GM12891 (cell line): ENCODE data around the gene CDH4.

ENCODE experiments used
- DNase-seq: peaks from one replicate; pipeline ENCODE4 v3.0.0; 2011; ENCODE audit warnings: low spot score; ENCODE audit not compliant: insufficient read length
- FAIRE-seq: peaks from 2 replicates; lab custom pipeline; 2011; peaks lifted over from hg19 to GRCh38; lab: Jason Lieb, UNC
- PAX5 ChIP-seq: IDR thresholded peaks from 2 replicates; pipeline ENCODE4 v1.6.1; 2011; ENCODE audit warnings: low read length, moderate library complexity, mild to moderate bottlenecking; ENCODE audit not compliant: insufficient read depth, severe bottlenecking
- POLR2A ChIP-seq: IDR thresholded peaks from 2 replicates; pipeline ENCODE4 v1.6.1; 2011; ENCODE audit warnings: low read depth, low read length, control low read depth
- POLR2AphosphoS5 ChIP-seq: IDR thresholded peaks from 2 replicates; pipeline ENCODE4 v1.6.1; 2011; ENCODE audit warnings: low read depth, low read length, control low read depth
- POU2F2 ChIP-seq: IDR thresholded peaks from 2 replicates; pipeline ENCODE4 v1.6.1; 2011; ENCODE audit warnings: low read depth, mild to moderate bottlenecking, control low read depth, low read length, moderate library complexity
- SPI1 ChIP-seq: IDR thresholded peaks from 2 replicates; pipeline ENCODE4 v1.6.1; 2011; ENCODE audit warnings: low read depth, low read length, control low read depth
- TAF1 ChIP-seq: IDR thresholded peaks from 2 replicates; pipeline ENCODE4 v1.6.1; 2011; ENCODE audit warnings: low read depth, low read length, control low read depth

CDH4 gene

GRCh38 chr20:61290721-61291120 lies 38.7 kb downstream of the CDH4 start:
- TF ChIP-seq POU2F2: no peak
- no peak for TF ChIP-seq PAX5
- no peak for TF ChIP-seq TAF1
- TF ChIP-seq POLR2AphosphoS5: no peak
- TF ChIP-seq POLR2A: no peak
- no peak for TF ChIP-seq SPI1
- no peak for DNase-seq
- no peak for FAIRE-seq

GRCh38 chr20:61291166-61291829 lies 39.2 kb downstream of the CDH4 start:
- no peak for DNase-seq
- TF ChIP-seq POU2F2 (no peak), POLR2AphosphoS5 (no peak), SPI1 (no peak), PAX5 (no peak), POLR2A (no peak), TAF1 (no peak)
- FAIRE-seq: no peak

GRCh38 chr20:61292391-61292790 lies 40.3 kb downstream of the CDH4 start:
- TF ChIP-seq PAX5: no peak
- TF ChIP-seq POU2F2: no peak
- no peak for TF ChIP-seq POLR2A
- no peak for TF ChIP-seq SPI1
- no peak for TF ChIP-seq TAF1
- no peak for TF ChIP-seq POLR2AphosphoS5
- FAIRE-seq (no peak), DNase-seq (no peak)

DNA sequence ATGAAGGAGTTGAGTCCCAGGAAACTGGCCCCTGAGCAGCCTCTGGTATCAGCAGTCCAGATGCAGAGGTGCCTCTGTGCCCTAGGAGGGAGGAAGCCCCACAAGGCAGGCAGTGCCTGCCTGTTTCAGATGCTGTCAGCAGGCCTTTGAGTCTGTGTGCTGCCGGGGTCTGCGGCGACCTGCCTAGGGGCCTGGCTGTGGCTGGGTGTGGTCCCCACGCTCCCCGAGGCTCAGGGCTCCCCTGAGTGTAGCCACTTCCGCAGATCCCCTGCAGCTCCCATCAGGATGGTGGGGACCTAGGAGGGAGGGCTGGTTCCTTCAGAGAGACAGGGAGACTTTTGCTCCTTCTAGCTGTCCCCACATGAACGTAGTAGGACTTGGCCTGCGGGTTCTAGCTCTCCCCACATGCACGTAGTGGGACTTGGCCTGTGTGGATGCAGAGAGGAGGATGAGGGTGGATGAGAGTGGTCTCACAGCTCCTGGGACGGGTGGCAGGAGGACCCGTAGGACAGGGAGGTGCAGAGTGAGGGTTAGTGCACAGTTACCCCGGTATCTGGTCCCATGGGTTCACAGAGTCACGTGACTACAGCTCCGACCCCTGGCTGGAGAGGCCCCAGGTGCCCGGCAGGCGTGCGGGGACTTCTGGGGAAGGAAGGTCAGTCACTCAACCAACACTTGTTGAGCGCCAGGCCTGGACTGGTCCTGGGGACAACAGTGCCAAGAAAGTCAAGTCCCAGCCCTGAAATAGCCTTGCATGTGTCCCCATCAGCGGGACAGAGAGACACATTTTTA lies 41.0 kb downstream of the CDH4 start:
- no peak for FAIRE-seq
- TF ChIP-seq PAX5 (no peak), POLR2A (no peak), POU2F2 (no peak), SPI1 (no peak), POLR2AphosphoS5 (no peak), TAF1 (no peak)
- DNase-seq: no peak

DNA sequence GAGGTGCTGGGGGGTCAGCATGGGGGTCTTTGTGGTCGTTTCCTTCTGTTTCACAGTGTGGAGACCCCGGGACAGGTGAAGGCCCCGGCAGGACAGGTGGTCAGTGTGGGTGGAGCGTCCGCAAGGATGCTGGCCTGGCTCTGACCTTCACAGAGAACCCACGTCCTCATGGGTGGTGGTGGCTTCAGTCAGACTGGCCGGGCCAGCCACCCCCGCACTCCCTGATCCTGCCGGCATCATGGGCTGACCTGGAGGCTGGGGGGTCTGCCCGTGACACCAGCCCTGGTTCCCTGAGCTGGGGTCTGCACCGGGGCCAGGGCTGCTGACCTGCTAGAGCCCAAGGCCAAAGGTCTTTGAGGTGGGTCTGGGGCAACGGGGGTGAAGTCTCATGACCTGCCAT lies 41.9 kb downstream of the CDH4 start:
- TF ChIP-seq SPI1 (no peak), POLR2AphosphoS5 (no peak), POLR2A (no peak), TAF1 (no peak), PAX5 (no peak), POU2F2 (no peak)
- no peak for DNase-seq
- no peak for FAIRE-seq

DNA sequence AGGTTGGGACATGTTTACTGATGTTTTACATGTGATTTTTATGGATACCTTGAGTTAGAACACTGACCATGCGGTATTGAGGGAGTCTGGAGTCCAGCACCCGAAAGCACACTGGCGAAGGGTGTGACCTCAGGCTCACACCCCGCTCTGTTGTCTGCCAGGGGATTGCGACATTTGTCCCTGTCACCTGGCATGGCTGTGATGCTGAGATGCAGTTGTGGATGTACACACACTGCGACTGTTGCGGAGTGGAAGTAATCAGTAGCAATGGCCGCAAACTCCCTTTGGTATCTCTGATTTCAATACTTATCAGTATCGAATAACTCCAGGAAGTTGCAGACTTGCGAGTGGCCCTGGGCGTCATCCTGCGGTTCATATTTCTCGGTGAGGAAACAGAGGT lies 43.2 kb downstream of the CDH4 start:
- FAIRE-seq: no peak
- no peak for DNase-seq
- no peak for TF ChIP-seq POU2F2
- no peak for TF ChIP-seq TAF1
- TF ChIP-seq POLR2A: no peak
- TF ChIP-seq POLR2AphosphoS5: no peak
- TF ChIP-seq SPI1: no peak
- no peak for TF ChIP-seq PAX5

GRCh38 chr20:61295682-61296628 lies 43.9 kb downstream of the CDH4 start:
- DNase-seq: no peak
- no peak for FAIRE-seq
- TF ChIP-seq POU2F2: no peak
- TF ChIP-seq PAX5: no peak
- no peak for TF ChIP-seq POLR2A
- no peak for TF ChIP-seq SPI1
- TF ChIP-seq POLR2AphosphoS5: no peak
- TF ChIP-seq TAF1: no peak

DNA sequence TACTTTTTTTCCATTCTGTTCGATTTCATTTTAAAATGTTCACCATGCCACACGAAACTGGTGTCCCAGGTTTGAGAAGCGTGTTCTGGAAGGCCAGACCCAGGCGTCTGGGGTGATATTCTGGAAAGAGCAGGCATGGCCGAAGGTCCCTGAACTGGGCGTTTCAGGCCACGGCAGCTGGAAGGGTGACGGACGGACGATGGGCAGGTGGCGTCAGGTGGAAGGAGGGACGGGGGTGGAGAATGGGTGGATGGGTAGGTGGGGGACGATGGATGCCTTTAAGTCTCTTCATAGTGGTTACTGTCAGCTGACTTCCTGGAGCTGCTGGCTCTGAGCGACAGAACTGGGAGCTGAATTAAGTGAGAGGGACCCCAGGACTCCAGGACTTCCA lies 44.6 kb downstream of the CDH4 start:
- TF ChIP-seq POLR2A: no peak
- TF ChIP-seq SPI1: no peak
- TF ChIP-seq POU2F2: no peak
- no peak for TF ChIP-seq POLR2AphosphoS5
- TF ChIP-seq PAX5: no peak
- TF ChIP-seq TAF1: no peak
- FAIRE-seq: no peak
- DNase-seq: no peak

DNA sequence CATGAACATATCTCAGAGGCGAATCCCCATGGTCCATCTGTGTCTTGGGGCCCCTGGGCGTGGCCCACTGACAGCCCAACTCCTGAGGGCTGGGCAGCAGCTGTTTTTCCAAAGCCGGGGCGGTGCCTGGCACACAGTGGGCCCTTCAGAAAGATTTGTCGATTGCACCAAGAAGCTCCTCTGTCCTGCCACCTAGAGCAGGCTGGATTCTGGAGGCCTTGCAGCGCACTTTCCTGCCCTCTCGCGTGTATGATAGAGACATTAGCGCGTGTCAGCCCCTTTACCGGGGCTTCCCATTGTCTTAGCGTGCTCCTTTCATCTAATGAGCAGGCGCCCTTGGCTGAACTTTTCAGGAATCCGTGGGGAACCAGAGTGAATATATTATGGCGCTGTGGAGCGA lies 45.4 kb downstream of the CDH4 start:
- DNase-seq (no peak), FAIRE-seq (no peak)
- TF ChIP-seq POU2F2: no peak
- TF ChIP-seq POLR2AphosphoS5: no peak
- TF ChIP-seq PAX5: no peak
- TF ChIP-seq TAF1: no peak
- no peak for TF ChIP-seq SPI1
- TF ChIP-seq POLR2A: no peak

DNA sequence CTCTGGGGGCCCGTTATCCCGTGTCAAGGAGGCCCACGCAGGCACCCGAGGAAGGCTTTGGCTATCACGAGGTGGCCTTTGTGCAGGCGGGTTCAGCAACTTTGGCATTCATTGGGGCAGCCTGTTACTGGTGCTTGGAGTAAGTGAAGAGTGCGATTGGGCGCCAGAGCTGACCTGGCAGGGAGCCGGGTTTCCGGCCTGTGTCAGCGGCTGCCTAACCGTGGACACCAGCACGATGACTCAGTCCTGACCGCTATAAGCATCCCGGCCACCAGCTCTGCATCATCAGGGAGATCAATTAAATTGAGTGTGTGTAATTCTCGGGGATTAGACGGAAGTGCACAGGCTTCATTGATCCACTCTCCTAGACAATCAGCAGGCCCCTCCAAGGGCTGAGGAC lies 45.9 kb downstream of the CDH4 start:
- FAIRE-seq (no peak), DNase-seq (no peak)
- TF ChIP-seq TAF1 (no peak), POLR2AphosphoS5 (no peak), SPI1 (no peak), POLR2A (no peak), PAX5 (no peak), POU2F2 (no peak)
